HepG2 (cell line): ENCODE measurements around the gene GUCY2C. TPM values are rescaled to one million over a fixed set of nuclear protein-coding genes. Genes with fewer than 3 reads are reported as not detected.
A peak's percentile ranks its signal among the peaks of the same experiment; 100 is the strongest.

Experiments used
- AFF4 ChIP-seq: sonication (generic); formaldehyde crosslinking; IDR thresholded peaks from 2 replicates; pipeline ENCODE4 v1.4.0; 2020; ENCODE audit warnings: missing genetic modification reagents
- AGO1 ChIP-seq: fragments of 200-400 bp; formaldehyde crosslinking; IDR thresholded peaks from 2 replicates; pipeline ENCODE4 v1.6.1; 2017; ENCODE audit warnings: mild to moderate bottlenecking, low read depth, low read length, moderate library complexity; ENCODE audit not compliant: poor library complexity, severe bottlenecking
- BHLHE40 ChIP-seq: IDR thresholded peaks from 2 replicates; pipeline ENCODE4 v1.6.1; 2011; ENCODE audit warnings: low read length, improper control_type of control experiment
- CEBPG ChIP-seq: IDR thresholded peaks from 2 replicates; pipeline ENCODE4 v1.6.1; 2016
- E2F5 ChIP-seq: sonication (generic); formaldehyde crosslinking; conservative IDR thresholded peaks from 2 replicates; pipeline ENCODE4 v1.4.0; 2020; ENCODE audit warnings: missing genetic modification reagents
- FOXO1 ChIP-seq: sonication (generic); formaldehyde crosslinking; IDR thresholded peaks from 2 replicates; pipeline ENCODE4 v1.4.0; 2020; ENCODE audit warnings: missing genetic modification reagents
- HDAC2 ChIP-seq: sonication (generic); formaldehyde crosslinking; IDR thresholded peaks from 2 replicates; pipeline ENCODE4 v1.4.0; 2020; ENCODE audit warnings: missing genetic modification reagents
- HHEX ChIP-seq: IDR thresholded peaks from 2 replicates; pipeline ENCODE4 v1.6.1; 2016; ENCODE audit warnings: control low read depth
- HOXA3 ChIP-seq: sonication (generic); formaldehyde crosslinking; IDR thresholded peaks from 2 replicates; pipeline ENCODE4 v1.5.0; 2020; ENCODE audit warnings: missing genetic modification reagents
- ISL2 ChIP-seq: sonication (generic); formaldehyde crosslinking; IDR thresholded peaks from 2 replicates; pipeline ENCODE4 v1.5.0; 2020; ENCODE audit warnings: missing genetic modification reagents
- MAF1 ChIP-seq: sonication (generic); formaldehyde crosslinking; IDR thresholded peaks from 2 replicates; pipeline ENCODE4 v1.5.0; 2020; ENCODE audit warnings: missing genetic modification reagents, borderline replicate concordance
- MTA3 ChIP-seq: sonication (generic); formaldehyde crosslinking; IDR thresholded peaks from 2 replicates; pipeline ENCODE4 v1.4.0; 2020; ENCODE audit warnings: missing genetic modification reagents
- NKX3-1 ChIP-seq: sonication (generic); formaldehyde crosslinking; IDR thresholded peaks from 2 replicates; pipeline ENCODE4 v1.5.0; 2020; ENCODE audit warnings: missing genetic modification reagents
- ONECUT2 ChIP-seq: sonication (generic); formaldehyde crosslinking; IDR thresholded peaks from 2 replicates; pipeline ENCODE4 v1.4.0; 2020; ENCODE audit warnings: missing genetic modification reagents
- PHF20 ChIP-seq: sonication (generic); formaldehyde crosslinking; IDR thresholded peaks from 2 replicates; pipeline ENCODE4 v1.5.0; 2020; ENCODE audit warnings: mild to moderate bottlenecking, missing genetic modification reagents
- PREB ChIP-seq: sonication (generic); formaldehyde crosslinking; IDR thresholded peaks from 2 replicates; pipeline ENCODE4 v1.4.0; 2020; ENCODE audit warnings: missing genetic modification reagents
- RARA ChIP-seq: IDR thresholded peaks from 2 replicates; pipeline ENCODE4 v1.6.1; 2016; ENCODE audit warnings: missing genetic modification reagents, missing compliant biosample characterization
- TAF1 ChIP-seq: sonication (generic); formaldehyde crosslinking; IDR thresholded peaks from 2 replicates; pipeline ENCODE4 v1.4.0; 2020; ENCODE audit warnings: missing genetic modification reagents
- TEAD3 ChIP-seq: optimal IDR thresholded peaks from 2 replicates; pipeline ENCODE3; 2016; ENCODE audit warnings: borderline replicate concordance
- XRCC5 ChIP-seq: fragments of 200-400 bp; formaldehyde crosslinking; optimal IDR thresholded peaks from 2 replicates; pipeline ENCODE3; 2017; ENCODE audit warnings: mild to moderate bottlenecking, low read length
- YY1 ChIP-seq: IDR thresholded peaks from 2 replicates; pipeline ENCODE4 v1.6.1; 2011; ENCODE audit warnings: low read length, low read depth, moderate library complexity, mild to moderate bottlenecking; ENCODE audit not compliant: insufficient read depth, insufficient replicate concordance
- ZNF230 ChIP-seq: sonication (generic); formaldehyde crosslinking; IDR thresholded peaks from 2 replicates; pipeline ENCODE4 v1.4.0; 2020; ENCODE audit warnings: mild to moderate bottlenecking, missing genetic modification reagents
- ZNF282 ChIP-seq: fragments of 450-650 bp; IDR thresholded peaks from 2 replicates; pipeline ENCODE4 v1.6.1; 2018; ENCODE audit not compliant: partially characterized antibody
- ZNF792 ChIP-seq: IDR thresholded peaks from 2 replicates; pipeline ENCODE4 v1.6.1; 2016
- ZNF839 ChIP-seq: sonication (generic); formaldehyde crosslinking; IDR thresholded peaks from 2 replicates; pipeline ENCODE4 v1.4.0; 2020; ENCODE audit warnings: missing genetic modification reagents, mild to moderate bottlenecking, borderline replicate concordance
- polyA plus RNA-seq, 8 experiments: library from polyadenylated mRNA; depleted of rRNA in 3 of 8; stranded (reverse) in 7 of 8; unstranded in 1 of 8; fragments of >200 nt; fragmentation: Illumina TruSeq in 4 of 8; extraction: Trizol in 4 of 8; gene quantifications; 2 replicates each; pipeline versions ENCODE4 v1.2.1 to v1.2.3, GENCODE V29; 2011 to 2016; ENCODE audit warnings: low read depth in 4 of 8, missing spikeins in 1 of 8, mixed read lengths in 1 of 8; ENCODE audit not compliant: insufficient read depth in 1 of 8
- total RNA-seq, 5 experiments: library from RNA; depleted of rRNA; stranded (reverse); fragments of >200 nt; fragmentation: Illumina TruSeq; extraction: Trizol; gene quantifications; 2 replicates each; pipeline ENCODE4 v1.2.3, GENCODE V29; 2016; ENCODE audit warnings: low read depth in 1 of 5
- TF ChIP-seq, protein P1 (sequence below): sonication (generic); formaldehyde crosslinking; IDR thresholded peaks from 2 replicates; pipeline ENCODE4; 2020; ENCODE audit warnings: missing genetic modification reagents, mild to moderate bottlenecking, borderline replicate concordance

The GUCY2C gene
- total and polyA plus RNA-seq, 2 of the 13 experiments (the other 11 are each of a cell fraction or from before 2014, with no cell fraction given), result not detected

DNA sequence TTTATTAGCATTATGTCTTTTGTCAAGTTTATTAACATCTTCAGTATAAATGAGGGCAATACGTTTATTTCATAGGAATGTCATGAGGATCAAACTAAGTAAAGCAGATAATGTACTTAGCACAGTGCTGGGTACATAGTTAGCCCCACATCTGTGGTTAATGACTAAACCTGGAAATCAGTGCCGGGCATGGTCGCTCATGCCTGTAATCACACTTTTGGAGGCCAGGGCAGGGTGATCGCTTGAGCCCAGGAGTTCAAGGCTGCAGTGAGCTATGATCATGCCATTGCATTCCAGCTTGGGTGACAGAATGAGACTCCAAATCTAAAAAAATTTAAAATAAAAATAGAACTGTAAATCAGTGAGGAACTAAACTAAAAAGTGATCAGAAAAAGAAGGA, 44.8 kb upstream of the GUCY2C start (continued):
- no peak for TF ChIP-seq AFF4
- TF ChIP-seq NKX3-1 (CRISPR knock-in tag), result no peak
- TF ChIP-seq ZNF792 (CRISPR knock-in tag), result peak; percentile 54; the same call in 1 of the 2 replicates
- TF ChIP-seq MAF1, result no peak
- TF ChIP-seq HDAC2 (CRISPR knock-in tag), result 0 out of 2 replicates have a peak, but pooled peaks have one; percentile 39
- TF ChIP-seq PREB (CRISPR knock-in tag), result no peak
- TF ChIP-seq ZNF230 (CRISPR knock-in tag), result no peak
- no peak for TF ChIP-seq ZNF282
- no peak for TF ChIP-seq E2F5
- no peak for TF ChIP-seq ZNF839 (CRISPR knock-in tag)
- no peak for TF ChIP-seq MTA3 (CRISPR knock-in tag)
- no peak for TF ChIP-seq AGO1
- TF ChIP-seq FOXO1 (CRISPR knock-in tag), result peak; percentile 47; the same call in 1 of the 2 replicates
- peak; percentile 62; the same call in 1 of the 2 replicates for TF ChIP-seq HOXA3 (CRISPR knock-in tag)
- TF ChIP-seq TEAD3, result peak; percentile 85
- TF ChIP-seq TAF1 (CRISPR knock-in tag), result no peak
- peak; percentile 94 for TF ChIP-seq ONECUT2 (CRISPR knock-in tag)
- TF ChIP-seq, protein P1, sequence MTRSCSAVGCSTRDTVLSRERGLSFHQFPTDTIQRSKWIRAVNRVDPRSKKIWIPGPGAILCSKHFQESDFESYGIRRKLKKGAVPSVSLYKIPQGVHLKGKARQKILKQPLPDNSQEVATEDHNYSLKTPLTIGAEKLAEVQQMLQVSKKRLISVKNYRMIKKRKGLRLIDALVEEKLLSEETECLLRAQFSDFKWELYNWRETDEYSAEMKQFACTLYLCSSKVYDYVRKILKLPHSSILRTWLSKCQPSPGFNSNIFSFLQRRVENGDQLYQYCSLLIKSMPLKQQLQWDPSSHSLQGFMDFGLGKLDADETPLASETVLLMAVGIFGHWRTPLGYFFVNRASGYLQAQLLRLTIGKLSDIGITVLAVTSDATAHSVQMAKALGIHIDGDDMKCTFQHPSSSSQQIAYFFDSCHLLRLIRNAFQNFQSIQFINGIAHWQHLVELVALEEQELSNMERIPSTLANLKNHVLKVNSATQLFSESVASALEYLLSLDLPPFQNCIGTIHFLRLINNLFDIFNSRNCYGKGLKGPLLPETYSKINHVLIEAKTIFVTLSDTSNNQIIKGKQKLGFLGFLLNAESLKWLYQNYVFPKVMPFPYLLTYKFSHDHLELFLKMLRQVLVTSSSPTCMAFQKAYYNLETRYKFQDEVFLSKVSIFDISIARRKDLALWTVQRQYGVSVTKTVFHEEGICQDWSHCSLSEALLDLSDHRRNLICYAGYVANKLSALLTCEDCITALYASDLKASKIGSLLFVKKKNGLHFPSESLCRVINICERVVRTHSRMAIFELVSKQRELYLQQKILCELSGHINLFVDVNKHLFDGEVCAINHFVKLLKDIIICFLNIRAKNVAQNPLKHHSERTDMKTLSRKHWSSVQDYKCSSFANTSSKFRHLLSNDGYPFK, result no peak
- TF ChIP-seq YY1, result no peak
- no peak for TF ChIP-seq HHEX (CRISPR knock-in tag)
- TF ChIP-seq RARA (CRISPR knock-in tag), result peak; percentile 89
- no peak for TF ChIP-seq PHF20
- TF ChIP-seq XRCC5, result no peak
- TF ChIP-seq ISL2 (CRISPR knock-in tag), result peak; percentile 54; the same call in 1 of the 2 replicates
- TF ChIP-seq BHLHE40, result peak; percentile 30; the same call in 1 of the 2 replicates
- TF ChIP-seq CEBPG (CRISPR knock-in tag), result peak; percentile 39; the same call in 1 of the 2 replicates
